Right cardiac atrium (tissue), 5 donors: Measurements from ENCODE around the gene KPRP. TPM values are rescaled to one million over a fixed set of nuclear protein-coding genes. Genes with fewer than 3 reads are reported as not detected.

Experiments used
- ATAC-seq, 2 donors: fragments of 200-7000 bp; cut with Tn5 transposase; one replicate each; pipeline versions ENCODE4 v1.8.0 to v1.9.1; 2020; ENCODE audit warnings: moderate library complexity in 2 of 2, mild to moderate bottlenecking in 1 of 2
- DNase-seq, 3 donors: peaks; one replicate each; pipeline ENCODE4 v3.0.0-alpha.2; 2020
- H3K27ac ChIP-seq: one replicate; pipeline ENCODE4 v1.5.1; 2013; ENCODE audit warnings: mild to moderate bottlenecking, low read length, control low read depth, moderate library complexity
- H3K27me3 ChIP-seq: one replicate; pipeline ENCODE4 v1.6.1; 2013; ENCODE audit not compliant: control insufficient read depth, insufficient read depth
- H3K4me1 ChIP-seq: one replicate; pipeline ENCODE4 v1.6.1; 2013; ENCODE audit warnings: low read length; ENCODE audit not compliant: control insufficient read depth, insufficient read depth
- H3K4me3 ChIP-seq: one replicate; pipeline ENCODE4 v1.5.1; 2013; ENCODE audit warnings: low read length, control low read depth
- H3K9me3 ChIP-seq: one replicate; pipeline ENCODE4 v1.6.1; 2013; ENCODE audit warnings: low read length; ENCODE audit not compliant: control insufficient read depth
- WGBS: extraction: QIAGEN DNeasy Blood & Tissue Kit; methylation state at CpG from one replicate; pipeline ENCODE4 v1.1.7; 2013; 5-methylcytosine and 5-hydroxymethylcytosine counted together
- intact Hi-C, 4 donors: fragments of 100-400 bp; cut with DNase I; formaldehyde crosslinking; loops; one replicate each; pipeline versions ENCODE4 v1.11.0 to v1.14.0; 2022 to 2023
- long read RNA-seq, 4 donors: library from polyadenylated mRNA; unstranded; transcript quantifications; one replicate each; pipeline ENCODE4 v2.0.0, GENCODE V29; 2020 to 2021
- polyA plus RNA-seq: library from polyadenylated mRNA; stranded (reverse); fragments of 200-250 nt; gene quantifications from one replicate; pipeline ENCODE4 v1.2.3, GENCODE V29; 2013
- total RNA-seq, 4 donors: library from RNA; stranded (reverse); fragmentation: NEBNext Ultra II Directional; extraction: Animal tissue kit (Norgen Biotek cat#: 25700); gene quantifications; one replicate each; pipeline ENCODE4 v1.2.1, GENCODE V29; 2021
- donor health status: healthy with polysubstance abuse.
- donor health status: DM: no; HTN: yes; CAD: no.
- donor health status: DM: no; HTN: no; CAD: no.
- donor health status: DM: no; HTN: yes; CAD: no; lungs with severe emphysema.
- donor health status: DM: yes; HTN: yes; CAD: no.

The KPRP gene
- total RNA-seq = not detected
- polyA plus RNA-seq = not detected
- long read RNA-seq, donor 1 = 0 reads
- long read RNA-seq, donor 2 = 0 reads
- long read RNA-seq, donor 3 = 0 reads
- long read RNA-seq, donor 4 = 0 reads

GRCh38 chr1:152757747-152758146 is at the start of gene KPRP:
KPRP (plus strand) TSS chr1:152758025; CDS start chr1:152759589, 1,564 bp downstream.
- no peaks in the 10 kb centered on the region for H3K9me3 ChIP-seq
- intact Hi-C loops = no loop called here
- H3K27me3 ChIP-seq = no peaks in the 10 kb centered on the region
- WGBS = 69% methylated on average over 6 of the region's 6 CpGs
- no peak within 1 kb of the TSS for H3K27ac ChIP-seq
- no peak for ATAC-seq
- DNase-seq = no peak
- no peaks in the 10 kb centered on the region for H3K4me1 ChIP-seq
- no peak within 1 kb of the TSS for H3K4me3 ChIP-seq

DNA sequence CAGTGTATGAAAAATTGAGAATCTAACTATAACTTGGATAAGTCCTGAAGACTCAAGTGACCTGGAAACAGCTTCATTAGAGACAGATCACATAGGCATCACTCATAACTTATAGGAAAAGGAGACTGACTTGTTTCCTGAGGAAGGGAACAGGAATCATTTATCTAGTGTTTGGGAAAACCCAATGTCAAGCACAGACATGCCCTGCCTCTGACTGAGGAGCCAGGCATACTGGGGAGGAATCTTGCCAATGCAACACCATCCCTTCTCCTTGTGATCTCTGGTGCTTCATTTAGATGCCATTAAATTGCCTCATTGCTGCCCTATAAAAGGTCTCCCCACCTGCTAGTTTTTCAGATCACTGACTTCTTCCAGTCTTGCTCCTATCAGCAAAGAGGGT is 39.6 kb upstream of the KPRP start:
- H3K27me3 ChIP-seq = no peaks in the 10 kb centered on the region
- no peak for ATAC-seq
- peaks cover 3% of the 10 kb centered on the region for H3K9me3 ChIP-seq
- intact Hi-C loops = no loop called here
- H3K4me1 ChIP-seq = no peaks in the 10 kb centered on the region
- no peak overlapping the region for H3K27ac ChIP-seq
- no peak overlapping the region for H3K4me3 ChIP-seq
- DNase-seq = no peak

DNA sequence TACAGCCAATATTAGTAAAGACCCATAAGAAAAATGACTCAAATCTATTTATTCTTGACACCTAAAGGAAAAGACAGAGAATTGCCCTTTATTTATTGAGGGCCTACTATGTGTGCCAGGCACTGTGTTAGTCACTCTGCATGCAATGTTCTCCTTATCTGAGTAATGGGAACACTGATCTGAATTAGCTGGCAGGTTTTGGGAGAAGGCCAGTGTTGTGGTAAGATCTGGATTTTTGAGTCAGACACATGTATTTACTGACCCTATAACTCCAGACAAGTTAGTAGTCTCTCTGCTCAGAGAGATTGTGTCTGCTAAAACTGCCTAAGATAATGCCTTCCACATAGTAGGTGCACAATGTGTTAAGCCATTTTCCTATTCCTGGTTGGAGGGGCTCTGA is 32.6 kb upstream of the KPRP start:
- H3K27me3 ChIP-seq = no peaks in the 10 kb centered on the region
- no peaks in the 10 kb centered on the region for H3K9me3 ChIP-seq
- H3K4me3 ChIP-seq = no peak overlapping the region
- no peak for ATAC-seq
- intact Hi-C loops = no loop called here
- no peak for DNase-seq
- H3K4me1 ChIP-seq = no peaks in the 10 kb centered on the region
- no peak overlapping the region for H3K27ac ChIP-seq

DNA sequence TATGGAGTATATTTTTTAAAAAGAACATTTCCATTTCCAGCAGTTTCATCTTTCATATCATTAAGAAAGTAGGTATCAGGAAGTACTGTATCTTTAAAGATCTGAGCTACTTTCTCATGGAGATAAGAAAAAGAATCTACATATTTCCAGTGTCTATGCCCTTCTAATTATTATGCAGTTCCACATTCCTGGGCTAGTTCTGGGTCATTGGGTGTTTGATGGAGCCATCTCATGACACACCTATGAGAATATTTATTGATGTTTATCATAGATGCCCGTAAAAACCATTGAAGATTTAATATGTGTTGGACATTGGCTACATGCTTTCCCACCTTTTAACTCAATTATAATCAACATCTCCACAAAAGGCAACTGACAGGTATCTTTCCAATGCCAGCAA is 28.8 kb upstream of the KPRP start:
- DNase-seq (no peak), ATAC-seq (no peak)
- H3K4me3 ChIP-seq = no peak overlapping the region
- H3K27me3 ChIP-seq = no peaks in the 10 kb centered on the region
- H3K4me1 ChIP-seq = no peaks in the 10 kb centered on the region
- intact Hi-C loops = no loop called here
- H3K27ac ChIP-seq = no peak overlapping the region
- H3K9me3 ChIP-seq = no peaks in the 10 kb centered on the region
- 91% methylated on average over 1 of the region's 1 CpG for WGBS

DNA sequence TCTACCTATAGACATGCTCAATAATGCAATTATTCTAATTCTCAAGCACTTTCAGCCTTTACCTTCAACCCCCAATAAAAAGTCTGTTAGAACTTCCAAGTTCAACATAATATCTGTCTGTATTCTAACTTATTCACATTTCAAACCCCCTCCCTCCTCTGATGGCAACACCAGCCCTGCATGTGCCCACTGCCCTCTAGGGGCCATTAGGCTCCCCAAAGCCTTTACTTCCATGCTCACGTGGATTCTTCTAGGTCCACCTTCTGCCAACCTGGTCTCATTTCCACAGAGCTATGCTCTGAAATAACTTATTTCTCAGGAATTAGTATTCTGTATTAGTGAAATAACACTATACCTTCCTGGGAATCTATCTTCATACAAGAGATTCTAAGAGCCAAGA is 22.2 kb upstream of the KPRP start:
- no peak for DNase-seq
- peaks cover 4% of the 10 kb centered on the region for H3K9me3 ChIP-seq
- no peaks in the 10 kb centered on the region for H3K4me1 ChIP-seq
- ATAC-seq = no peak
- intact Hi-C loops = no loop called here
- H3K27ac ChIP-seq = no peak overlapping the region
- 15% methylated on average over 1 of the region's 1 CpG for WGBS
- no peaks in the 10 kb centered on the region for H3K27me3 ChIP-seq
- no peak overlapping the region for H3K4me3 ChIP-seq

- no peaks in the 10 kb centered on the region for H3K4me1 ChIP-seq
- no peaks in the 10 kb centered on the region for H3K27me3 ChIP-seq
- peaks cover 4% of the 10 kb centered on the region for H3K9me3 ChIP-seq
- intact Hi-C loops = no loop called here
- H3K27ac ChIP-seq = no peak overlapping the region
- WGBS = 77% methylated on average over 5 of the region's 5 CpGs
- DNase-seq (no peak), ATAC-seq (no peak)
- H3K4me3 ChIP-seq = no peak overlapping the region
Measured at GRCh38 chr1:152737997-152738396, 19.8 kb upstream of the KPRP start.

- no peak for ATAC-seq
- intact Hi-C loops = no loop called here
- no peak for DNase-seq
- Histone ChIP-seq H3K4me1 (no peaks in the 10 kb centered on the region), H3K4me3 (no peak overlapping the region), H3K27ac (no peak overlapping the region), H3K27me3 (no peaks in the 10 kb centered on the region), H3K9me3 (peaks cover 4% of the 10 kb centered on the region)
- WGBS = 77% methylated on average over 3 of the region's 3 CpGs
Measured at GRCh38 chr1:152739841-152740240, 18.0 kb upstream of the KPRP start.

DNA sequence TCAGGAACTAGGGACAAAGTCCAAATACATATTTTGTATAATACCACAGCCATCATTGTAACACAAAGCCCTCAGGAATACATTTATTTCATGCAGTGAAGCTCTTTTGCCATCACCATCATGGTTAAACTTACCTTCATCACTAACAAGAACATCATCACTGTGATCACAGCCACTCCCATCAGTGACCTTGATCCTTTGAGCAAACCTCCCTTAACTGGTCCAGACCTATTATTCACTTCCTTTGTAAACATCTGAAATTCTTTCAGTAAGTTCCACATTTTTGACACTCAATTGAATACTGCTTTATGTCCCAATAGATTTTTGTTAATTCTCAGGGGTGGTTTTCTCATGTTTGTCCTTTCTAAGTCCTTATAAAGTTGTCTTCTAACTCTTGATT is 16.2 kb upstream of the KPRP start:
- no peaks in the 10 kb centered on the region for H3K27me3 ChIP-seq
- H3K4me3 ChIP-seq = no peak overlapping the region
- no peak for ATAC-seq
- H3K27ac ChIP-seq = no peak overlapping the region
- DNase-seq = no peak
- H3K9me3 ChIP-seq = peaks cover 1% of the 10 kb centered on the region
- intact Hi-C loops = no loop called here
- no peaks in the 10 kb centered on the region for H3K4me1 ChIP-seq

DNA sequence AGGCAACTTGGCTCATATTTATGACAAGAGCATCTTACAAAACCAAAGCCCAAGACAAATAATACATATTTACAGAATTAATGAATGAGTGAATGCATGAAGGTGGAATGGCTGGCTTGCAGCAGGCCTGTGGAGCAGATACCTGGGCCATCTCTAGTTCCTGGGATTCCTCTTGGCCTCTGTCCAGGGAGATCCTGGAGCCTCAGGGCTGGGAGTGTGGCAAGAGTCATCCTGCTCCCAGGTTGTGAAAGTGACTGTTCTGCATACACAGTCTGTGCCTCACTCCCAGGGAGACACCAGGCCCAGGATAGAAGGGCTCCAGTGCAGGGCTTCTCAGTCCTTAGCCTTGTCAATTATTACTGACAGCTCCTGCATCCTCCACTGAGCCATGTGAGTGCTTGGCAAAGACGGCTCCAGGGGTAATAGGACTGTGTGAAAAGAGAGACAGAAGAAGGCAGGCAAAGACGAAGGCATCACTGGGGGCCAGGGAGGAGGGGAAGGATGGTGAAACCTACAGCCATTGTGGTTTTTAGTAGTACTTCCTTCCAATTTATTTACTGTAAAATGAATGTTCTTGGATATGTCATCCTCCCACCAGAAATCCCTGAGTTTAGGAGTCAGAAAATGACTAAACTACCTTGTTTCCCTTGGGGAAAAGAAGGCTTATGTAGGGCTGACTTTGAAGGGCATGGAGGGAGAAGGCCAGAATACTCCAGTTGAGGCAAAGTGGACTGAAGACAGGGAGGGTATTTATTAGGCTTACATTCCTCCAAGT is 14.3 kb upstream of the KPRP start:
- H3K4me1 ChIP-seq = no peaks in the 10 kb centered on the region
- DNase-seq (no peak), ATAC-seq (no peak)
- no peaks in the 10 kb centered on the region for H3K9me3 ChIP-seq
- intact Hi-C loops = no loop called here
- 60% methylated on average over 2 of the region's 2 CpGs for WGBS
- no peaks in the 10 kb centered on the region for H3K27me3 ChIP-seq
- no peak overlapping the region for H3K4me3 ChIP-seq
- no peak overlapping the region for H3K27ac ChIP-seq

GRCh38 chr1:152745289-152745704 is 12.5 kb upstream of the KPRP start:
- Histone ChIP-seq H3K27ac (no peak overlapping the region), H3K27me3 (no peaks in the 10 kb centered on the region), H3K4me1 (no peaks in the 10 kb centered on the region), H3K9me3 (no peaks in the 10 kb centered on the region), H3K4me3 (no peak overlapping the region)
- intact Hi-C loops = no loop called here
- 76% methylated on average over 4 of the region's 4 CpGs for WGBS
- DNase-seq = no peak
- no peak for ATAC-seq

DNA sequence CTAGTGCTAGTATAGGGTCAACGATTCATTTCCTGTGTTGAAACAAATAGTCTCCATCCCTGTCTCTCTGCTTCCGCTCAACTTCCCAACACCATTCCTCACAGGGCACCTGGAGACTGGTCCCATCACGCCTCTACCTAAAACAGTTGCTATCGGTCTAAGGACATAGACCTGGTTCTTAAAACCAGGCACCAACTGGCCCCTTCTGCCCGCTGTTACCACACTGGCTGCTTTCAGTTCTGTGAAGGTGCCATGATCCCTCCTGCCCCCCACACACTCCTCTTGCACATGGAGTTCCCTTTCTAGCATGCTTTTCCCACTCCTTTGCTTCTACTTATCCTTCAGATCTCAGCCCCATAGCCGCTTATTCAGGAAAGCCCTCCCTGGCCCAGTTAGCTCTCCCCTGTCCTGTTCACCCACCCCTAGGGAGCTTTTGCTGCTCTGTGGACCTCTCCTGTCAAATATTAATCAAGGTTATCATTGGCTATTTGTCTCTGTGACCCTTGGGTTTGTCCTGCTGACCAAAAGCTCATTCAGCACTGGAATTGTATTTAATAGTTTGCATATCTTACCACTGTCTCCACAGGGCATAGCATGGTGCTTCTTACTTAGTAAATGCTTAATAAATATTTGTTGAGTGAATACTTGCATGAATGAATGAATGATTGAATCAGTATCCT is 11.9 kb upstream of the KPRP start:
- no peak for ATAC-seq
- whole genome bisulfite sequencing = 81% methylated on average over 6 of the region's 6 CpGs
- H3K4me3 ChIP-seq = no peak overlapping the region
- no peak for DNase-seq
- no peaks in the 10 kb centered on the region for H3K4me1 ChIP-seq
- H3K27me3 ChIP-seq = no peaks in the 10 kb centered on the region
- no peak overlapping the region for H3K27ac ChIP-seq
- intact Hi-C loops = no loop called here
- H3K9me3 ChIP-seq = no peaks in the 10 kb centered on the region
